Activated naive CD4-positive, alpha-beta T cell treated with anti-CD3 and anti-CD28 coated beads, Interleukin-2, amount 50 U/mL, for 72 hours (primary cell): Measurements from ENCODE around the gene ST6GAL1. TPM values are rescaled to one million over a fixed set of nuclear protein-coding genes. Genes with fewer than 3 reads are reported as not detected.

Experiments
- ATAC-seq, 2 donors: fragments of 150-1000 bp; cut with Tn5 transposase; 2 replicates each; pipeline ENCODE4 v1.10.0; 2021; ENCODE audit warnings: mild to moderate bottlenecking in 2 of 2, moderate library complexity in 2 of 2
- DNase-seq, 2 donors: peaks; one replicate each; pipeline ENCODE4 v3.0.0; 2021 to 2022; ENCODE audit warnings: low spot score in 2 of 2
- H3K27ac Mint-ChIP-seq, 2 donors: one replicate each; pipeline ENCODE4 v1.8.0; 2022; ENCODE audit warnings: mild to moderate bottlenecking in 2 of 2, mixed read lengths in 2 of 2
- H3K36me3 Mint-ChIP-seq, 2 donors: one replicate each; pipeline ENCODE4 v1.8.0; 2022; ENCODE audit warnings: mixed read lengths in 2 of 2
- H3K9me3 Mint-ChIP-seq, 2 donors: one replicate each; pipeline ENCODE4 v1.8.0; 2022; ENCODE audit warnings: mixed read lengths in 2 of 2
- total RNA-seq, 2 donors: library from RNA; stranded (reverse); gene quantifications; one replicate each; pipeline ENCODE4 v1.2.3, GENCODE V29; 2022

The ST6GAL1 gene
- total RNA-seq, 2 donors from 2014 or later = 32.0 to 96.6 TPM

DNA sequence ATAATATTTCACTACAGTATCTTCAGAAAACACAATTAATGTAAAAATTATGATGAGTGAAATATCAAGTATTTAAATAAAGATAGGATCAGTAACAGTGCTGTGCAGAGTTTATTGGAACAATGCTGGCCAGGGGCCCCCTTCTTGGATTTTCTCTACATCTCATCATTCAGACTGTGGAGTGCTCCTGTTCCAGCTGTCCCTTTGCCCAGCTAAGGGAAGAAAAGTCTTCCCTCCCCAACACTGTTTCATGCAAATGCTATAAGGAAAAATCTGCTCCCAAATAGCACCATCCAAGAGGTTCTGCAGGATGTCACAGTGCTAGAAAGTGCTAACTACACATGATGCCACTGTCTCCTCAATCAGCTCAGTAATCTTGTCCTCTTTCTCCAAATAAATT, 144.5 kb downstream of the ST6GAL1 start:
- ATAC-seq (no peak), DNase-seq (no peak)
- H3K9me3 Mint-ChIP-seq = no peaks in the 10 kb centered on the region
- H3K36me3 Mint-ChIP-seq = peaks cover 11 to 32% of the 10 kb centered on the region in 2 donors
- no peak overlapping the region for H3K27ac Mint-ChIP-seq

DNA sequence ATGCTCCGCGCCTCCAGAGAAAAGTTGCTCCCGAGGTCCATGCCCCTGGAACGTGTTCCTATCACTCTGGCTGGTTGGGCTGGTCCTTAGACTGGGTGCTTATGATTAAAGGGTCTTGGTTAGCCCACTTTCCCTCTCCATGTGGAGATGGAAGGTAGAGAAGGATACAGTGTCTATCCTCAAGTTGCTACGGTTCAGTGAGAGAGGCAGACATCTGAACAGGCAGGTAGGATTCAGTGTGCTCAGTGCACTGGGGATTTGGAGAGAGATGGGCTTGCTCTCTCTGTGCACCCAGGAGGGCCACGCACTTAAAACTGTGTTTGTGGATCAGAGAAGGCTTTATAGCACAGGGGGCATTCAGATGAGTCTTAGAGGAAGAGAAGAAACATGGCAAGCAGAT, 146.0 kb downstream of the ST6GAL1 start:
- ATAC-seq (no peak), DNase-seq (no peak)
- Mint-ChIP-seq H3K9me3 (no peaks in the 10 kb centered on the region), H3K36me3 (peaks cover 0 to 21% of the 10 kb centered on the region in 2 donors), H3K27ac (peak overlapping the region; percentile 71 to 84)

- peak overlapping the region; percentile 71 to 84 for H3K27ac Mint-ChIP-seq
Measured at GRCh38 chr3:187077085-187077484, 146.8 kb downstream of the ST6GAL1 start.

GRCh38 chr3:187077537-187077936, 147.2 kb downstream of the ST6GAL1 start:
- H3K9me3 Mint-ChIP-seq = no peaks in the 10 kb centered on the region
- peak overlapping the region in 1 of 2 donors; percentile 71 for H3K27ac Mint-ChIP-seq
- ATAC-seq = no peak
- no peak for DNase-seq
- H3K36me3 Mint-ChIP-seq = peaks cover 0 to 20% of the 10 kb centered on the region in 2 donors

More at GRCh38 chr3:187077085-187077484, 146.8 kb downstream of the ST6GAL1 start:
- DNase-seq (no peak), ATAC-seq (no peak)
- H3K9me3 Mint-ChIP-seq = no peaks in the 10 kb centered on the region
- H3K36me3 Mint-ChIP-seq = peaks cover 0 to 20% of the 10 kb centered on the region in 2 donors

- DNase-seq (no peak), ATAC-seq (no peak)
- Mint-ChIP-seq H3K36me3 (peaks cover 0 to 12% of the 10 kb centered on the region in 2 donors), H3K27ac (peak overlapping the region in 1 of 2 donors; percentile 77), H3K9me3 (no peaks in the 10 kb centered on the region)
Measured at GRCh38 chr3:187079090-187080022, 149.0 kb downstream of the ST6GAL1 start.

DNA sequence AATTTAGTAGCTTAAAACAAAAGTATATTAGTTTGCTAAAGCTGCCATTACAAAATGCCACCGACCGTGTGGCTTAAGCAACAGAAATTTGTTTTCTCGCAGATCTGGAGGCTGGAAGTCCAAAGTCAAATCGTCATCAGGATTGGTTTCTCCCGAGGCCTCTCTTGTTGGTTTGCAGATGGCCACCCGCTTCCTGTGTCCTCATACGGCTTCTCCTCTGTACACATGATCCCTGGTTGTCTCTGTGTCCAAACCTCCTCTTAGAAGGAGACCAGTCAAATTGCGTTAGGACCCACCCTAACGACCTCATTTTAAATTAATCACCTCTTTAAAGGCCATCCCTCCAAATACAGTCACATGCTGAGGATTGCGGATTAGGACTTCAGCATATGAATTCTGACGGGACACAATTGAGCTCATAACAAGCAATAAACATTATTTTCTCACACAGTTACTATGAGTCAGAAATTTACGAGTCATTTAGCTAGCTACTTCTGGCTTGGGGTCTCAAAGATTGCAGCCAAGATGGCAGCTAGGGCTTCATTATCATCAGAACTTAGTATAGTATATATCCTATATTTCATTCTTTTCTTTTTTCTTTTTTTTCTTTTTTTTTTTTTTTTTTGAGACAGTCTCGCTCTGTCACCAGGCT, 150.6 kb downstream of the ST6GAL1 start:
- H3K27ac Mint-ChIP-seq = no peak overlapping the region
- DNase-seq = no peak
- ATAC-seq = no peak
- H3K9me3 Mint-ChIP-seq = no peaks in the 10 kb centered on the region
- peaks cover 0 to 12% of the 10 kb centered on the region in 2 donors for H3K36me3 Mint-ChIP-seq

GRCh38 chr3:187082758-187083375, 152.5 kb downstream of the ST6GAL1 start:
- peaks cover 0 to 4% of the 10 kb centered on the region in 2 donors for H3K9me3 Mint-ChIP-seq
- no peak overlapping the region for H3K27ac Mint-ChIP-seq
- peaks cover 0 to 6% of the 10 kb centered on the region in 2 donors for H3K36me3 Mint-ChIP-seq
- DNase-seq = no peak
- no peak for ATAC-seq

DNA sequence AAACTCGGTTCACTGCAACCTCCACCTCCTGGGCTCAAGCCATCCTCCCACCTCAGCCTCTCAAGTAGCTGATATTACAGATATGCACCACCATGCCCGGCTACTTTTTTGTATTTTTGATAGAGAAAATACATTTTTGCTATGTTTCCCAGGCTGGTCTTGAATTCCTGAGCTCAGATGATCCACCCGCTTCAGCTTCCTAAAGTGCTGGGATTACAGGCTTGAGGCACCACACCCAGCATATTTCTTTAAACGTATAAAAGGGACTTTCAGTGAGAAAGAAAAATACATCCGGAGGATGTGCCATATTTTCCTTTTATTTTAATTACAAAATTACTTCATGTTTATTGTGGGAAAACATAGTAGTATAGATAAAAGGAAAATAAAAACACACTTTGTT, 153.8 kb downstream of the ST6GAL1 start:
- DNase-seq = no peak
- H3K27ac Mint-ChIP-seq = peak overlapping the region in 1 of 2 donors; percentile 36

DNA sequence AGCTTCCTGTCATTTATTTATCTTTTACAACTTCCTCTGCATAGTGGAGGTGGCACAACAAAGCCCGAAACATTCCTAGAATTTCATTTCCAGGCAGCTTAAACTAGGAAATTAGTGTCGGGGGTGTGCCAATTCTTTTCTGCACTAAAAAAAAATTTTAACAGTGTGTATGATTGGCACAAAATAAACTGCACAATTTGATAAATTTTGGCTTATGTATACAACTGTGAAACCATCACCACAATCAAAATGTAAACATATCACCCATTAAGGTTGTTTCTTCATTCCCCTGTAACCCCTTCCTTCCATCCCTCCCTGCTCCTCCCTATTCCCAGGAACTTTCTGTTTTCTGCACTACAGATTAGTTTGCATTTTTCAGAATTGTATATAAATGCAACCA, 154.3 kb downstream of the ST6GAL1 start:
- ATAC-seq (no peak), DNase-seq (no peak)
- H3K36me3 Mint-ChIP-seq = peaks cover 5 to 12% of the 10 kb centered on the region in 2 donors
- no peak overlapping the region for H3K27ac Mint-ChIP-seq
- peaks cover 8 to 15% of the 10 kb centered on the region in 2 donors for H3K9me3 Mint-ChIP-seq

More for the DNA sequence above, 153.8 kb downstream of the ST6GAL1 start:
- Mint-ChIP-seq H3K9me3 (peaks cover 8 to 12% of the 10 kb centered on the region in 2 donors), H3K36me3 (peaks cover 5 to 12% of the 10 kb centered on the region in 2 donors)
- ATAC-seq = no peak

DNA sequence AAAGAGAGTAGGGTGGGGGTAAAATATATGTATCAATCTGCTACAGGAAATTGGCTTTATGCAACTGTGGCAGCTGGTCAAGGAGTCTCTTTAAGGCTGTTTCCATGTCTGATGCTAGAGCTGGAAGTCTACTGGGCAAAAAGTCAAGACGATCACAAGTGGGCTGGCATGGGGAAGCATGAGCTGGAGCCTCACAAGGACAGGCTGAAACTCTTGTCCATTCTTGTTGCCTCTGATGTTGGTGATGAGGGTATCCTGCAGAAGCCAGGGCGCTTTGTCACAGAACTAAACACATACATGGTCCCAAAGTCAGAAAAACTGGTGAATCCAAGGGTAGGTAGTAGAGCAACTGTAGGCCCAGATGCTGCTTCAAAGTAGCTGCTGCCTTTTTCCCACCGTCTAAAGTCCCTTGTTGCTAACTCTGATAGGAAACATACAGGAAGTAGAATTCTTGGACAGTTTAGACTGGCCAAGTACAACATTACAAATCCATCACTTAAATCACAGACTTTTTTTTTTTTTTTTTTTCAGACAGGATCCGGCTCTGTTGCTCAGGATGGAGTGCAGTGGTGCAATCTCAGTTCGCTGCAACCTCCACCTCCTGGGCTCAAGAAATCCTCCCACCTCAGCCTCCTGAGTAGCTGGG, 154.8 kb downstream of the ST6GAL1 start:
- no peak for DNase-seq
- peaks cover 8 to 15% of the 10 kb centered on the region in 2 donors for H3K9me3 Mint-ChIP-seq
- H3K36me3 Mint-ChIP-seq = peaks cover 5 to 18% of the 10 kb centered on the region in 2 donors
- ATAC-seq = no peak
- no peak overlapping the region for H3K27ac Mint-ChIP-seq

DNA sequence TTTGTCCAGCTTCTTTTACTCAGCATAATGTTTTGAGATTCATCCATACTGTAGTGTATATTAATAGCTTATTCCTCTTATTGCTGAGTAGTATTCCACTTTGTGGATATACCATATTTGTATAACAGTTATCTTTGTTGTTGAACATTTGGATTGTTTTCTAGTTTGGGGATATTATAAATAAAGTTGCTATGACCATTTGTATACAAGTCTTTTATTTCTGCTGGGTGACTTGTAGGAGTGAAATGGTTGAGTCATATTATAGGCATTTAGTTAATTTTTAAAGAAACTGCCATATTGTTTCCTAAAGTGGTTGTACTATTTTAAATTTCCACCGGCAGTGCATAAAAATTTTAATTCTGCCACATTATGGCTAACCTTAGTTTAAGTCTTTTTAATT, 155.6 kb downstream of the ST6GAL1 start:
- DNase-seq = no peak
- H3K36me3 Mint-ChIP-seq = peaks cover 5 to 25% of the 10 kb centered on the region in 2 donors
- ATAC-seq = no peak
- H3K9me3 Mint-ChIP-seq = peaks cover 11 to 16% of the 10 kb centered on the region in 2 donors
- peak overlapping the region in 1 of 2 donors; percentile 65 for H3K27ac Mint-ChIP-seq

DNA sequence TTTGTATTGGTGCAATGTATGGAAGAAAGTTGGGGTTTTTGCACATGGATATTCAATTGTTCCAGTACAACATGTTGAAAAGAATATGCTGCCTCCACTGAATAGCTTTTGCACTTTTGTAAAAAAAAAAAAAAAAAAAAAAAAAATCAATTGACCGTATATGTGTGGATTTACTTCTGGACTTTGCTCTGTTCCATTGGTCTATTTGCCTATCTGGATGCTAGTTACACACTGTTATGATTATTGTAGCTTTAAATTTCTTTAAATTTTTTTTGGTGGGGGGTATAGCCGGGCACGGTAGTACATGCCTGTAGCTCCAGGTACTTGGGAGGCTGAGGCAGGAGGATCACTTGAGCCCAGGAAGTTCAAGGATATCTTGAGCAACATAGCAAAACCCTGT, 156.5 kb downstream of the ST6GAL1 start:
- peaks cover 5 to 28% of the 10 kb centered on the region in 2 donors for H3K36me3 Mint-ChIP-seq
- H3K27ac Mint-ChIP-seq = no peak overlapping the region
- peaks cover 11 to 22% of the 10 kb centered on the region in 2 donors for H3K9me3 Mint-ChIP-seq
- no peak for ATAC-seq
- DNase-seq = no peak

GRCh38 chr3:187088701-187089100, 158.4 kb downstream of the ST6GAL1 start:
- H3K27ac Mint-ChIP-seq = no peak overlapping the region
- DNase-seq (no peak), ATAC-seq (no peak)
- peaks cover 11 to 22% of the 10 kb centered on the region in 2 donors for H3K9me3 Mint-ChIP-seq
- peaks cover 11 to 28% of the 10 kb centered on the region in 2 donors for H3K36me3 Mint-ChIP-seq

DNA sequence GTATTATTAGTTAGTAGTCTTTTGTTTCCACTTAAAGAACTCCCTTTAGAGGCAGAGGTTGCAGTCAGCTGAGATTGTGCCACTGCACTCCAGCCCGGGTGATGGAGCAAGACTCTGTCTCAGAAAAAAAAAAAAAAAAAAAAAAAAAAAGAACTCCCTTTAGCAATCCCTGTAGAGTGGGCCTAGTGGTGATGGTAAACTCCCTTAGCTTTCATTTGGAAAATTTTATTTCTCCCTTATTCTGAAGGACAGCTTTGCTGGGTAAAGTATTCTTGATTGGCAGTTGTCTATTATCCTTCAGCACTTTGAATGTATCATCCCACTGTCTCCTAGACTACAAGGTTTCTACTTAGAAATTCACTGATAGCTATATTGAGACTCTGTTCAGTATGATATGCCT, 163.0 kb downstream of the ST6GAL1 start:
- H3K36me3 Mint-ChIP-seq = peaks cover 13 to 18% of the 10 kb centered on the region in 2 donors
- peaks cover 15 to 25% of the 10 kb centered on the region in 2 donors for H3K9me3 Mint-ChIP-seq

GRCh38 chr3:187098923-187099512, 168.7 kb downstream of the ST6GAL1 start:
- peaks cover 7 to 11% of the 10 kb centered on the region in 2 donors for H3K9me3 Mint-ChIP-seq
- ATAC-seq = no peak
- DNase-seq = no peak
- no peak overlapping the region for H3K27ac Mint-ChIP-seq
- peaks cover 0 to 6% of the 10 kb centered on the region in 2 donors for H3K36me3 Mint-ChIP-seq

More for the DNA sequence above, 163.0 kb downstream of the ST6GAL1 start:
- no peak for DNase-seq
- H3K27ac Mint-ChIP-seq = no peak overlapping the region
- ATAC-seq = no peak
